GM20431 (cell line): ENCODE measurements around the gene CECR2.

Source experiments
- in situ Hi-C: fragments of 300-500 bp; cut with MseI, MboI; formaldehyde crosslinking; loops from one replicate; pipeline ENCODE4 v1.15.0; 2020; ENCODE audit warnings: low sequenced_read_pairs; ENCODE audit not compliant: unreplicated experiment

CECR2 gene

GRCh38 chr22:17586831-17587440 lies 217.7 kb downstream of the CECR2 start:
- in situ Hi-C loops: no loop called here

DNA sequence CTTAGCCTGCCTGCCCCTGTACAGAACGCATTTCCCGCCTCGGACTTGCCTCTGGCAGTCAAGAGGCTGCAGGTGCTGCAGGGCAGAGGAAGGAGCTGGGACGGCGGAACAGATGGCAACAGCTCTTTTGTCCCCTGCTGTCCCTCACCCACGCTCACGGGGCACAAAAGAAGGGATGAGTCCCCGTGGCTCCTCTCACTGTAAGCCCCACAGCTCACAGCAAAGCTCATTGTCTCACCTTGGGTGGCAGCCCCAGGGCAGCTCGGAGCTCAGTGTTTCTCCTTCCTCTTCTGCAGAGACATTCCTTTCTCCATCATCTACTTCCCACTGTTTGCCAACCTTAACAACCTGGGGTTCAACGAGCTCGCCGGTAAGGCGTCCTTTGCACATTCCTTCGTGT lies 218.4 kb downstream of the CECR2 start:
- in situ Hi-C loops: no loop called here

DNA sequence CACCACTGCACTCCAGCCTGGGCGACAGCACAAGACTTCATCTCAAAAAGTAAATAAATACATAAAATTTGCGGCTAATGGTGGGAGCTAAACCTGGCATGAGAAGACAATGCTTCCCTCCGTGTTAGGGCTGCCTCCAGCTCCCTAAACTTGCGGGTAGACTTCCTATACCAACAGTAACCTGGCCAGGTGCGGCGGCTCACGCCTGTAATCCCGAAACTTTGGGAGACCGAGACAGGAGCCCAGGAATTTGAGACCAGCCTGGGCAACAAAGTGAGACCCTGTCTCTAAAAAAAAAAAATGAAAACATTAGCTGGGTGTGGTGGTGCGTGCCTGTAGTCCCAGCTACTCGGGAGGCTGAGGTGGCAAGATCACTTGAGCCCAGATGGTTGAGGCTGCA lies 219.3 kb downstream of the CECR2 start:
- in situ Hi-C loops: no loop called here

- in situ Hi-C loops: no loop called here
Measured at GRCh38 chr22:17589810-17590375, 220.6 kb downstream of the CECR2 start.

GRCh38 chr22:17590586-17590985 lies 221.3 kb downstream of the CECR2 start:
- in situ Hi-C loops: no loop called here

GRCh38 chr22:17592201-17592600 lies 222.9 kb downstream of the CECR2 start:
- in situ Hi-C loops: no loop called here

DNA sequence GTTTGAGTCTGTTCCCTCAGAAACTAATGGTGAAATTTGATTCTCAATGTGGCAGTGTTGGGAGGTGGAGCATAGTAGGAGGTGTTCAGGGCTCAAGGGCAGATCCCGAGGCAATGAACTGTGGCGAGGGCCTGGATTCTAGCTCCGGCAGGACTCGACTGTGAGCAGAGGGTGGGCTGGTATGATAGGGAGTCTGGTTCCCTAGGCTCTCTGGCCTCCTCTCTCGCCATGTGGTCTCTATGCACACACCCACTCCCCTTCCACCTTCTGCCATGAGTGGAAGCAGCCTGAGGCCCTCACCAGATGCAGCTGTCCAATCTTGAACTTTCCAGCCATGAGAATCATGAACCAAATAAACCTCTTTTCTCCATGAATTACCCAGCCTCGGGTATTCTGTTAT lies 227.0 kb downstream of the CECR2 start:
- in situ Hi-C loops: no loop called here

GRCh38 chr22:17597217-17597616 lies 228.0 kb downstream of the CECR2 start:
- in situ Hi-C loops: no loop called here

DNA sequence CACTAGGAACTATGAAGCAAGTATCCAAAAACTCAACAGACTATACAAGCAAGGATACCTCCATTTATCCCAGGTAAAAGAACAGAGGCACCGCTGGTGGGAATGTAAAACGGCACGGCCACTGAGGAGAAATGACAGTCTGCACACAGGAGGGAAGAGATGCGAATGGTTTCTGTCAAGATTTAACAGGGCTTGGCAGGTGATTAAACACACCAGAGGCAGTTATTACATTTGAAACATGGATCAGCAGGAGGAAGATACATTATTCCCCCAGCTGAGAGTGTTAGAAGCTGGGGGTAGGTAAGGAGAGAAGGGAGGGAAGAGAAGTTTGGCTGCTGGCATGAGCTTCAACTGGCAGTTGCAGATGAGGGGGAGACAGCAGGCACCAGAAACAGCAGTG lies 229.1 kb downstream of the CECR2 start:
- in situ Hi-C loops: no loop called here

DNA sequence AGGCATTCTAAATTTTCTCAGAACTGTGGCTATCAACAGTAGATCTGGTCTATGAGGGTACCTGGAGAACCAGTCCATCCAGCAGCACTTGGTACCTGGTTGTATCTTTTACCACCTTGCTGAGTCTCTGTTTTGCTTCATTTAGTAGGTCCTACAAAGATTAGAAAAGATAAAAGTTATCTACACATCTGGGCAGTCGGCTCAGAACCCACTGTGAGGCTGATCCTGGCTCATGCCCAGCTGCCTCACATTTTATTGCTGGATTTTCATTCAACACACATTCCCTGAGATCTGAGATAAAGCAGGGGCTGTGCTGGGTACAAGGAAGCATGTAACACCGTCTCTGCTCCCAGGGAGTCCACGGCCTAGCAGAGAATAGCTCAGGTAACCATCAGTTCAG lies 231.8 kb downstream of the CECR2 start:
- in situ Hi-C loops: no loop called here

DNA sequence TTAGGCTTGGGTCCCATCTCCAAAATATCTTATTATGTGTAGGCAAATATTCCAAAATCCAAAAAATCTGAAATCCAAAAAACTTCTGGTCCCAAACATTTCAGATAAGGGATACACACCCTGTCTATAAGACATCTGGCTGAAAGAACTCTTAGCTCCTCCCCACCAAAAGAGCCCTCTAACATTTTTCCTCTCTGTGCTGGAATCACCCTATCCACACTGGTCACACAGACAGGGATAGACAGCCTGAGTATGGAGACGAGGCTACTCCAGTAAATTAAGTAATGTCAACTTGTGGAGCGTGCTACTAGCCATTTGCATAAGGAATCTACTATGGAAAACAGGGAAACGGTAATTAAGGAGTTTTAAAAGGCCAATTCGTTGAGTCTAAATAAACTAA lies 234.4 kb downstream of the CECR2 start:
- in situ Hi-C loops: no loop called here

DNA sequence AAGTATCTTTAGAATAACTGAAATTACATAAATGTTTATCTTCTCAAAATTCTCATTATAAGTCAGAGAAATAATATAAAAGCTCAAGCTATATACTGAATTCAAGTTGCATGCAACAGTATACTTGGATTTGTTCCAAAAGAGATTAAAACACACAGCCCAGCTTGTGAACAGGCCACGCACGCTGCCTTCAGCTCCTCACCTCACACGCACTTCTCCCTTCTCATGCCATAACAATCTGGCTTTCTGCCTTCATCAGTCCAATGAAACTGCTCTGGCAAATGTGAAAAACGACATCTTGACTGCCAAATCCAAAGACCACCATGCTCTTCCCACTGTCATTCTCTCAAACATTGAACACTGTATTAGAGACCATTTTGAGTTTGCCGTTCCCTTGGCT lies 237.2 kb downstream of the CECR2 start:
- in situ Hi-C loops: no loop called here
